ENCODE measurements around the gene COL23A1. TPM values are rescaled to one million over a fixed set of nuclear protein-coding genes. Genes with fewer than 3 reads are reported as not detected.

COL23A1 gene
- total and polyA plus RNA-seq, 2 of the 8 experiments (the other 6 are each of a cell fraction or from before 2014, with no cell fraction given) = 3.1 to 4.7 TPM

GRCh38 chr5:178436326-178436940, 153.8 kb downstream of the COL23A1 start (continued):
- no peak for TF ChIP-seq CHD1 (IDR thresholded peaks at IDR 0.05; ENCODE audit: low read depth, low read length)

Measured in H1 (cell line).